Measurements from ENCODE around the gene THAP7.

The THAP7 gene

GRCh38 chr22:20964090-20964798 lies 37.7 kb downstream of the THAP7 start:
- no peak for DNase-seq (ENCODE audit: low read depth in 2 of 2)

GRCh38 chr22:20963201-20964052 lies 38.5 kb downstream of the THAP7 start:
- DNase-seq (ENCODE audit: low read depth in 2 of 2), result no peak

GRCh38 chr22:20962491-20962945 lies 39.4 kb downstream of the THAP7 start:
- no peak for DNase-seq (ENCODE audit: low read depth in 2 of 2)

- DNase-seq (ENCODE audit: low read depth in 2 of 2), result no peak
These were observed 41.3 kb downstream of the THAP7 start for GRCh38 chr22:20960609-20961008.

- no peak for DNase-seq (ENCODE audit: low read depth in 2 of 2)
These were observed 42.1 kb downstream of the THAP7 start for GRCh38 chr22:20959578-20960461.

GRCh38 chr22:20957683-20958431 lies 44.1 kb downstream of the THAP7 start:
- no peak for DNase-seq (ENCODE audit: low read depth in 2 of 2)

- DNase-seq (ENCODE audit: low read depth in 2 of 2), result no peak
These were observed 44.7 kb downstream of the THAP7 start for GRCh38 chr22:20957102-20957682.

- no peak for DNase-seq (ENCODE audit: low read depth in 2 of 2)
These were observed 45.4 kb downstream of the THAP7 start for GRCh38 chr22:20956258-20957101.

GRCh38 chr22:20955548-20955947 lies 46.4 kb downstream of the THAP7 start:
- no peak for DNase-seq (ENCODE audit: low read depth in 2 of 2)

- no peak for DNase-seq (ENCODE audit: low read depth in 2 of 2)
These were observed 48.0 kb downstream of the THAP7 start for GRCh38 chr22:20953668-20954500.

- no peak for DNase-seq (ENCODE audit: low read depth in 2 of 2)
These were observed 48.6 kb downstream of the THAP7 start for GRCh38 chr22:20953342-20953608.

GRCh38 chr22:20952544-20953341 lies 49.2 kb downstream of the THAP7 start:
- DNase-seq (ENCODE audit: low read depth in 2 of 2), result no peak

- DNase-seq (ENCODE audit: low read depth in 2 of 2), result no peak
These were observed 50.0 kb downstream of the THAP7 start for GRCh38 chr22:20951932-20952380.

GRCh38 chr22:20951151-20951931 lies 50.6 kb downstream of the THAP7 start:
- no peak for DNase-seq (ENCODE audit: low read depth in 2 of 2)

GRCh38 chr22:20949698-20950183 lies 52.2 kb downstream of the THAP7 start:
- DNase-seq (ENCODE audit: low read depth in 2 of 2), result no peak

Data from stimulated activated CD4-positive, alpha-beta T cell treated with anti-CD3 and anti-CD28 coated beads, Interleukin-4, amount 100 ng/mL, for 48 hours (primary cell).